Measurements from ENCODE around the gene NUP153. TPM values are rescaled to one million over a fixed set of nuclear protein-coding genes. Genes with fewer than 3 reads are reported as not detected.

The NUP153 gene
- total and polyA plus RNA-seq, 8 donors: 3.8 to 17.4 (median 11.0) TPM

GRCh38 chr6:17719323-17720041 is 12.8 kb upstream of the NUP153 start:
- H3K27ac ChIP-seq: no peak overlapping the region
- no peak for DNase-seq
- H3K9me3 ChIP-seq: no peaks in the 10 kb centered on the region
- no peaks in the 10 kb centered on the region for H3K27me3 ChIP-seq
- no peaks in the 10 kb centered on the region for H3K4me1 ChIP-seq
- no peak for FAIRE-seq
- no peak for TF ChIP-seq CTCF (IDR thresholded peaks at IDR 0.05)
- H3K4me3 ChIP-seq: no peak overlapping the region
- no peaks in the 10 kb centered on the region for H3K36me3 ChIP-seq
- WGBS, 2 donors: 30 to 34% methylated on average over 3 of the region's 3 CpGs
- no peak for ATAC-seq
- intact Hi-C loops (cut with DNase I): no loop called here

DNA sequence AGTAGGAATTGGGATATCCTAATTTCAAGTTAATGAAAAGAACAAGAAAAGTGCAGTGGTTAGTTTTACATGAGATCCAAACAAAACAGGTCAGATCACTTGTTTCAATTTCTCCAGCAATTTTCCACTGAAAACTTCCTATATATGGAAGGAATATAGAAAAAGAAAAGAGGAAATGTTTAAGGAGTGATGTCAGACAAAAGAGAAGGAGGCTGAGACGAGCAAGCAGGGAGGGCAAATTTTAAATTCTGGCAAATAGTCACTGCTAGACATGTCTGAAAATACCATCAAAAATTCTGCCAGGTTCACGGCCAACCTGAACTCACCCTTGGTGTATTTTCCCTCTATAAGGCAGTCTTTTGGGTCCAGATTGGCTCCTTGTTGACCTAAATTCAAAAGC is 9.5 kb upstream of the NUP153 start:
- Histone ChIP-seq H3K4me3 (no peak overlapping the region), H3K4me1 (no peaks in the 10 kb centered on the region), H3K36me3 (no peaks in the 10 kb centered on the region), H3K27me3 (no peaks in the 10 kb centered on the region), H3K9me3 (no peaks in the 10 kb centered on the region), H3K27ac (no peak overlapping the region)
- TF ChIP-seq CTCF (IDR thresholded peaks at IDR 0.05): no peak
- FAIRE-seq: no peak
- 56 to 68% methylated on average over 2 of the region's 2 CpGs for WGBS, 2 donors
- ATAC-seq: no peak
- DNase-seq: no peak
- intact Hi-C loops (cut with DNase I): no loop called here

- intact Hi-C loops (cut with DNase I): no loop called here
- Histone ChIP-seq H3K36me3 (no peaks in the 10 kb centered on the region), H3K9me3 (no peaks in the 10 kb centered on the region), H3K4me1 (no peaks in the 10 kb centered on the region), H3K27me3 (no peaks in the 10 kb centered on the region), H3K27ac (no peak overlapping the region), H3K4me3 (no peak overlapping the region)
- FAIRE-seq: no peak
- no peak for DNase-seq
- WGBS, 2 donors: 68% methylated on average over 10 of the region's 10 CpGs
- no peak for TF ChIP-seq CTCF (IDR thresholded peaks at IDR 0.05)
- peak in 1 of 4 donors; percentile 43 for ATAC-seq
Observed at GRCh38 chr6:17714879-17715851, 8.4 kb upstream of the NUP153 start.

- DNase-seq: no peak
- Histone ChIP-seq H3K27me3 (no peaks in the 10 kb centered on the region), H3K36me3 (no peaks in the 10 kb centered on the region), H3K4me1 (no peaks in the 10 kb centered on the region), H3K9me3 (no peaks in the 10 kb centered on the region), H3K27ac (no peak overlapping the region), H3K4me3 (no peak overlapping the region)
- no peak for ATAC-seq
- no peak for TF ChIP-seq CTCF (IDR thresholded peaks at IDR 0.05)
- FAIRE-seq: no peak
- intact Hi-C loops (cut with DNase I): no loop called here
Observed at GRCh38 chr6:17714177-17714576, 7.5 kb upstream of the NUP153 start.

Data from pancreas (tissue), 10 donors.